Measurements from ENCODE around the gene VAMP4.
A peak's percentile ranks its signal among the peaks of the same experiment; 100 is the strongest.

Gene VAMP4

GRCh38 chr1:171741872-171742576 lies at the start of gene VAMP4:
Gene VAMP4 (minus strand): TSS chr1:171742065. CDS start chr1:171738414, 3,651 bp downstream.
- H3K4me3 ChIP-seq (ENCODE audit: low read length): peak within 1 kb of the TSS; percentile 76
- DNase-seq (ENCODE audit: low read depth): peak; percentile 83
- TF ChIP-seq CTCF (conservative IDR thresholded peaks at IDR 0.05; ENCODE audit: low read length): no peak

GRCh38 chr1:171790318-171790717 lies 48.5 kb upstream of the VAMP4 start:
- H3K4me3 ChIP-seq (ENCODE audit: low read length): no peak overlapping the region
- no peak for DNase-seq (ENCODE audit: low read depth)
- no peak for TF ChIP-seq CTCF (conservative IDR thresholded peaks at IDR 0.05; ENCODE audit: low read length)

- no peak for TF ChIP-seq CTCF (conservative IDR thresholded peaks at IDR 0.05; ENCODE audit: low read length)
- H3K4me3 ChIP-seq (ENCODE audit: low read length): no peak overlapping the region
- DNase-seq (ENCODE audit: low read depth): peak; percentile 92
Measured at GRCh38 chr1:171788696-171789095, 46.8 kb upstream of the VAMP4 start.

GRCh38 chr1:171787686-171788480 lies 46.0 kb upstream of the VAMP4 start:
- H3K4me3 ChIP-seq (ENCODE audit: low read length): no peak overlapping the region
- no peak for DNase-seq (ENCODE audit: low read depth)
- no peak for TF ChIP-seq CTCF (conservative IDR thresholded peaks at IDR 0.05; ENCODE audit: low read length)

- no peak for DNase-seq (ENCODE audit: low read depth)
- no peak overlapping the region for H3K4me3 ChIP-seq (ENCODE audit: low read length)
- TF ChIP-seq CTCF (conservative IDR thresholded peaks at IDR 0.05; ENCODE audit: low read length): no peak
Measured at GRCh38 chr1:171786534-171786933, 44.7 kb upstream of the VAMP4 start.

- DNase-seq (ENCODE audit: low read depth): no peak
- no peak for TF ChIP-seq CTCF (conservative IDR thresholded peaks at IDR 0.05; ENCODE audit: low read length)
- H3K4me3 ChIP-seq (ENCODE audit: low read length): no peak overlapping the region
Measured at GRCh38 chr1:171785766-171786165, 43.9 kb upstream of the VAMP4 start.

- no peak for TF ChIP-seq CTCF (conservative IDR thresholded peaks at IDR 0.05; ENCODE audit: low read length)
- no peak for DNase-seq (ENCODE audit: low read depth)
- H3K4me3 ChIP-seq (ENCODE audit: low read length): no peak overlapping the region
Measured at GRCh38 chr1:171784784-171785183, 42.9 kb upstream of the VAMP4 start.
